GM12878 (cell line): ENCODE measurements around the gene SPDYC.

Experiments used
- CEBPB ChIP-seq, 2 experiments: fragments of 150-350 bp in 1 of 2; IDR thresholded peaks; 2 replicates each; pipeline ENCODE4 v1.6.1; 2012 to 2014; ENCODE audit warnings: low read depth in 2 of 2, low read length in 2 of 2, borderline replicate concordance in 1 of 2, inconsistent platforms in 1 of 2
- CREM ChIP-seq: IDR thresholded peaks from 2 replicates; pipeline ENCODE4 v1.6.1; 2014; ENCODE audit warnings: antibody characterized with exemption, low read depth
- FOXM1 ChIP-seq: IDR thresholded peaks from 2 replicates; pipeline ENCODE4 v1.6.1; 2012; ENCODE audit warnings: low read depth, mild to moderate bottlenecking, inconsistent platforms, low read length, moderate library complexity
- LARP7 ChIP-seq: fragments of 450-650 bp; IDR thresholded peaks from 2 replicates; pipeline ENCODE4 v1.6.1; 2017; ENCODE audit warnings: mild to moderate bottlenecking
- RAD51 ChIP-seq: fragments of 450-650 bp; IDR thresholded peaks from 2 replicates; pipeline ENCODE4 v1.6.1; 2016; ENCODE audit warnings: moderate library complexity, mild to moderate bottlenecking, inconsistent platforms
- SMARCA5 ChIP-seq: fragments of 450-650 bp; IDR thresholded peaks from 2 replicates; pipeline ENCODE4 v1.6.1; 2017; ENCODE audit warnings: mild to moderate bottlenecking
- TF ChIP-seq, protein P1 (sequence below): fragments of 450-650 bp; IDR thresholded peaks from 2 replicates; pipeline ENCODE4 v1.6.1; 2017; ENCODE audit warnings: mild to moderate bottlenecking
- TF ChIP-seq, protein P2 (sequence below), 3 experiments: IDR thresholded peaks in 2 of 3; conservative IDR thresholded peaks in 1 of 3; 2 replicates each; pipeline ENCODE4 v1.5.1; 2011; ENCODE audit warnings: low read depth in 3 of 3, low read length in 3 of 3, mild to moderate bottlenecking in 3 of 3, control low read depth in 2 of 3, moderate library complexity in 2 of 3, inconsistent platforms in 1 of 3, mixed read lengths in 1 of 3; ENCODE audit not compliant: control insufficient read depth in 2 of 3, insufficient read depth in 1 of 3; ENCODE audit errors: extremely low read depth in 1 of 3

DNA sequence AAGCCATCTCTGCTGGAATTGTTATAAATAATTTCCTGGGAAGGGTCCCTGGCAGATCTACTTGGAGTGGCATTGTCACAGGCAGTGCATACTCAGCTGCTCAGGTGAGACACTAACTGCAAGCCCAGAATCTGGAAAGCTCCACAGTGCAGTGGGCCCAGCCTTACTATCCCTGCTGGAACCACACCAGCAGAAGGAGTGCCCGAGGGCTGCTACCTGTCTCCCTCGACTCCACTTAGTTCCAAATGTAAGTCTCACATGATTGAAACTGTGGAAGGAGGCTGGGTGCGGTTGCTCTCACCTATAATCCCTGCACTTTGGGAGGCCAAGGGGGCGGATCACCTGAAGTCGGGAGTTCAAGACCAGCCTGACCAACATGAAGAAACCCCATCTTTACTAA, 21.4 kb upstream of the SPDYC start:
- TF ChIP-seq, protein P1, sequence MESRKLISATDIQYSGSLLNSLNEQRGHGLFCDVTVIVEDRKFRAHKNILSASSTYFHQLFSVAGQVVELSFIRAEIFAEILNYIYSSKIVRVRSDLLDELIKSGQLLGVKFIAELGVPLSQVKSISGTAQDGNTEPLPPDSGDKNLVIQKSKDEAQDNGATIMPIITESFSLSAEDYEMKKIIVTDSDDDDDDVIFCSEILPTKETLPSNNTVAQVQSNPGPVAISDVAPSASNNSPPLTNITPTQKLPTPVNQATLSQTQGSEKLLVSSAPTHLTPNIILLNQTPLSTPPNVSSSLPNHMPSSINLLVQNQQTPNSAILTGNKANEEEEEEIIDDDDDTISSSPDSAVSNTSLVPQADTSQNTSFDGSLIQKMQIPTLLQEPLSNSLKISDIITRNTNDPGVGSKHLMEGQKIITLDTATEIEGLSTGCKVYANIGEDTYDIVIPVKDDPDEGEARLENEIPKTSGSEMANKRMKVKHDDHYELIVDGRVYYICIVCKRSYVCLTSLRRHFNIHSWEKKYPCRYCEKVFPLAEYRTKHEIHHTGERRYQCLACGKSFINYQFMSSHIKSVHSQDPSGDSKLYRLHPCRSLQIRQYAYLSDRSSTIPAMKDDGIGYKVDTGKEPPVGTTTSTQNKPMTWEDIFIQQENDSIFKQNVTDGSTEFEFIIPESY = no peak
- TF ChIP-seq CREM = no peak
- no peak for TF ChIP-seq FOXM1
- TF ChIP-seq CEBPB (IDR thresholded peaks at IDR 0.05; ENCODE audit: borderline replicate concordance in 1 of 2, low read depth in 2 of 2, low read length in 2 of 2) = no peak
- TF ChIP-seq, protein P2, sequence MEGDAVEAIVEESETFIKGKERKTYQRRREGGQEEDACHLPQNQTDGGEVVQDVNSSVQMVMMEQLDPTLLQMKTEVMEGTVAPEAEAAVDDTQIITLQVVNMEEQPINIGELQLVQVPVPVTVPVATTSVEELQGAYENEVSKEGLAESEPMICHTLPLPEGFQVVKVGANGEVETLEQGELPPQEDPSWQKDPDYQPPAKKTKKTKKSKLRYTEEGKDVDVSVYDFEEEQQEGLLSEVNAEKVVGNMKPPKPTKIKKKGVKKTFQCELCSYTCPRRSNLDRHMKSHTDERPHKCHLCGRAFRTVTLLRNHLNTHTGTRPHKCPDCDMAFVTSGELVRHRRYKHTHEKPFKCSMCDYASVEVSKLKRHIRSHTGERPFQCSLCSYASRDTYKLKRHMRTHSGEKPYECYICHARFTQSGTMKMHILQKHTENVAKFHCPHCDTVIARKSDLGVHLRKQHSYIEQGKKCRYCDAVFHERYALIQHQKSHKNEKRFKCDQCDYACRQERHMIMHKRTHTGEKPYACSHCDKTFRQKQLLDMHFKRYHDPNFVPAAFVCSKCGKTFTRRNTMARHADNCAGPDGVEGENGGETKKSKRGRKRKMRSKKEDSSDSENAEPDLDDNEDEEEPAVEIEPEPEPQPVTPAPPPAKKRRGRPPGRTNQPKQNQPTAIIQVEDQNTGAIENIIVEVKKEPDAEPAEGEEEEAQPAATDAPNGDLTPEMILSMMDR (IDR thresholded peaks at IDR 0.05 in 2 of 3, conservative IDR thresholded peaks at IDR 0.05 in 1 of 3; ENCODE audit: control insufficient read depth in 2 of 3, extremely low read depth in 1 of 3, insufficient read depth in 1 of 3, low read depth in 3 of 3, low read length in 3 of 3) = no peak
- TF ChIP-seq LARP7 = no peak
- TF ChIP-seq SMARCA5 = no peak
- TF ChIP-seq RAD51 = no peak
